Mesenchymal stem cell (in vitro differentiated cells and primary cell): ENCODE results near the gene BEGAIN.
A peak's percentile ranks its signal among the peaks of the same experiment; 100 is the strongest.

Source experiments
- DNase-seq: peaks from one replicate; pipeline ENCODE4 v3.0.0-alpha.2; 2013
- H2AFZ ChIP-seq: one replicate; pipeline ENCODE4 v1.6.1; 2013; ENCODE audit warnings: low read depth, mild to moderate bottlenecking, control low read depth, inconsistent platforms, low read length, moderate library complexity
- H2AK5ac ChIP-seq: 2 replicates; pipeline ENCODE4 v1.6.1; 2013; ENCODE audit warnings: low read length, moderate library complexity, mild to moderate bottlenecking, inconsistent platforms; ENCODE audit not compliant: severe bottlenecking
- H2BK120ac ChIP-seq: one replicate; pipeline ENCODE4 v1.6.1; 2013; ENCODE audit warnings: low read depth, mild to moderate bottlenecking, inconsistent platforms, low read length, moderate library complexity
- H2BK12ac ChIP-seq, 2 experiments: one replicate each; pipeline ENCODE4 v1.6.1; 2013; ENCODE audit warnings: inconsistent platforms in 2 of 2, low read length in 2 of 2, mild to moderate bottlenecking in 2 of 2, moderate library complexity in 2 of 2, control low read depth in 1 of 2
- H2BK15ac ChIP-seq: one replicate; pipeline ENCODE4 v1.6.1; 2013; ENCODE audit warnings: mild to moderate bottlenecking, low read depth, inconsistent platforms; ENCODE audit not compliant: poor library complexity, severe bottlenecking
- H2BK5ac ChIP-seq: 2 replicates; pipeline ENCODE4 v1.6.1; 2013; ENCODE audit warnings: low read depth, mild to moderate bottlenecking, low read length, control low read depth, inconsistent platforms; ENCODE audit not compliant: poor library complexity, severe bottlenecking
- H3K14ac ChIP-seq, 2 experiments: one replicate each; pipeline ENCODE4 v1.6.1; 2013; ENCODE audit warnings: inconsistent platforms in 2 of 2, low read length in 2 of 2, control low read depth in 1 of 2, mild to moderate bottlenecking in 1 of 2, moderate library complexity in 1 of 2
- H3K18ac ChIP-seq, 2 experiments: one replicate each; pipeline ENCODE4 v1.6.1; 2013; ENCODE audit warnings: inconsistent platforms in 2 of 2, low read length in 2 of 2, control low read depth in 1 of 2, low read depth in 1 of 2, mild to moderate bottlenecking in 1 of 2
- H3K23ac ChIP-seq, 2 experiments: one replicate each; pipeline ENCODE4 v1.6.1; 2013; ENCODE audit warnings: inconsistent platforms in 2 of 2, low read length in 2 of 2, mild to moderate bottlenecking in 2 of 2, moderate library complexity in 2 of 2, control low read depth in 1 of 2
- H3K27ac ChIP-seq: 2 replicates; pipeline ENCODE4 v1.5.1; 2013; ENCODE audit warnings: mild to moderate bottlenecking, moderate library complexity, low read length, control low read depth, inconsistent platforms; ENCODE audit not compliant: poor library complexity, severe bottlenecking
- H3K27me3 ChIP-seq, 2 experiments: 2 replicates each; pipeline versions ENCODE4 v1.6.1 to v1.7.0; 2013; ENCODE audit warnings: low read length in 2 of 2, mild to moderate bottlenecking in 2 of 2, moderate library complexity in 2 of 2, control low read depth in 1 of 2, inconsistent platforms in 1 of 2; ENCODE audit not compliant: control insufficient read depth in 1 of 2, insufficient read depth in 1 of 2
- H3K36me3 ChIP-seq, 2 experiments: 2 replicates each; pipeline versions ENCODE4 v1.6.1 to v1.7.0; 2013; ENCODE audit warnings: low read length in 2 of 2, control low read depth in 1 of 2, inconsistent platforms in 1 of 2, low read depth in 1 of 2, mild to moderate bottlenecking in 1 of 2; ENCODE audit not compliant: insufficient read depth in 2 of 2, control insufficient read depth in 1 of 2
- H3K4ac ChIP-seq, 2 experiments: one replicate each; pipeline ENCODE4 v1.6.1; 2013; ENCODE audit warnings: inconsistent platforms in 2 of 2, low read length in 2 of 2, mild to moderate bottlenecking in 2 of 2, moderate library complexity in 2 of 2, control low read depth in 1 of 2, low read depth in 1 of 2
- H3K4me1 ChIP-seq: 2 replicates; pipeline ENCODE4 v1.6.1; 2013; ENCODE audit warnings: low read depth, low read length, control low read depth; ENCODE audit not compliant: control insufficient read depth, insufficient read depth
- H3K4me2 ChIP-seq: 2 replicates; pipeline ENCODE4 v1.6.1; 2013; ENCODE audit warnings: low read length, mild to moderate bottlenecking, inconsistent platforms; ENCODE audit not compliant: poor library complexity, severe bottlenecking
- H3K4me3 ChIP-seq, 2 experiments: 2 replicates each; pipeline versions ENCODE4 v1.5.1 to v1.7.0; 2013; ENCODE audit warnings: low read length in 2 of 2, mild to moderate bottlenecking in 2 of 2, control low read depth in 1 of 2, low read depth in 1 of 2; ENCODE audit not compliant: insufficient read depth in 1 of 2
- H3K79me1 ChIP-seq: replicated peaks from 2 replicates; pipeline ENCODE4 v1.6.1; 2013; ENCODE audit warnings: mild to moderate bottlenecking, control low read depth, low read length, inconsistent platforms; ENCODE audit not compliant: poor library complexity, severe bottlenecking
- H3K9ac ChIP-seq: 2 replicates; pipeline ENCODE4 v1.7.0; 2013; ENCODE audit warnings: mild to moderate bottlenecking, low read length, moderate library complexity
- H3K9me3 ChIP-seq: 2 replicates; pipeline ENCODE4 v1.7.0; 2013; ENCODE audit warnings: mild to moderate bottlenecking, low read length; ENCODE audit not compliant: control insufficient read depth
- H4K8ac ChIP-seq: one replicate; pipeline ENCODE4 v1.6.1; 2013; ENCODE audit warnings: inconsistent platforms, mild to moderate bottlenecking, low read length, moderate library complexity
- H4K91ac ChIP-seq: one replicate; pipeline ENCODE4 v1.6.1; 2013; ENCODE audit warnings: mild to moderate bottlenecking, low read length, inconsistent platforms
- WGBS: methylation state at CpG from one replicate; pipeline ENCODE4 v1.1.7; 2013; ENCODE audit warnings: mixed read lengths; 5-methylcytosine and 5-hydroxymethylcytosine counted together

BEGAIN gene

GRCh38 chr14:100568998-100569733 lies 18.1 kb downstream of the BEGAIN start:
- no peak overlapping the region for H2BK12ac ChIP-seq
- H3K9ac ChIP-seq, result no peak overlapping the region
- no peak overlapping the region for H3K14ac ChIP-seq
- H3K27me3 ChIP-seq, result peaks cover 37 to 86% of the 10 kb centered on the region in 2 experiments
- H3K79me1 ChIP-seq, result peaks cover 16% of the 10 kb centered on the region
- no peak overlapping the region for H4K8ac ChIP-seq
- no peak overlapping the region for H2AK5ac ChIP-seq
- H3K36me3 ChIP-seq, result peaks cover 0 to 13% of the 10 kb centered on the region in 2 experiments
- H2BK15ac ChIP-seq, result no peak overlapping the region
- no peak overlapping the region for H4K91ac ChIP-seq
- peak overlapping the region in 1 of 2 experiments; percentile 97 for H3K23ac ChIP-seq
- no peak overlapping the region for H3K18ac ChIP-seq
- no peaks in the 10 kb centered on the region for H3K9me3 ChIP-seq
- H2BK5ac ChIP-seq, result no peak overlapping the region
- peaks cover 19% of the 10 kb centered on the region for H3K4me1 ChIP-seq
- peak overlapping the region; percentile 91 for H3K4me2 ChIP-seq
- H2BK120ac ChIP-seq, result no peak overlapping the region
- no peak overlapping the region for H2AFZ ChIP-seq
- no peak overlapping the region for H3K27ac ChIP-seq
- 7% methylated on average over 31 of the region's 45 CpGs for WGBS
- no peak overlapping the region for H3K4ac ChIP-seq
- H3K4me3 ChIP-seq, result peak overlapping the region in 1 of 2 experiments; percentile 72
- no peak for DNase-seq

- Histone ChIP-seq H3K14ac (no peak overlapping the region), H2BK15ac (no peak overlapping the region), H4K8ac (no peak overlapping the region), H3K9me3 (no peaks in the 10 kb centered on the region), H4K91ac (no peak overlapping the region), H3K36me3 (peaks cover 0 to 16% of the 10 kb centered on the region in 2 experiments), H3K4ac (no peak overlapping the region), H2BK120ac (no peak overlapping the region), H2BK12ac (no peak overlapping the region), H2BK5ac (no peak overlapping the region), H3K23ac (no peak overlapping the region), H3K18ac (no peak overlapping the region), H2AFZ (no peak overlapping the region), H2AK5ac (no peak overlapping the region), H3K4me1 (peaks cover 19% of the 10 kb centered on the region), H3K27ac (no peak overlapping the region), H3K79me1 (peaks cover 16% of the 10 kb centered on the region), H3K4me3 (peak overlapping the region in 1 of 2 experiments; percentile 72), H3K9ac (no peak overlapping the region), H3K27me3 (peaks cover 31 to 85% of the 10 kb centered on the region in 2 experiments), H3K4me2 (peak overlapping the region; percentile 91)
- WGBS, result 2% methylated on average over 93 of the region's 100 CpGs
- no peak for DNase-seq
These were observed 18.8 kb downstream of the BEGAIN start for GRCh38 chr14:100568164-100568997.

- H2AFZ ChIP-seq, result no peak overlapping the region
- no peak overlapping the region for H2BK120ac ChIP-seq
- H3K14ac ChIP-seq, result no peak overlapping the region
- H2BK5ac ChIP-seq, result no peak overlapping the region
- peaks cover 28 to 88% of the 10 kb centered on the region in 2 experiments for H3K27me3 ChIP-seq
- peak overlapping the region; percentile 91 for H3K4me2 ChIP-seq
- 4% methylated on average over 36 of the region's 42 CpGs for WGBS
- no peak overlapping the region for H2BK12ac ChIP-seq
- no peak overlapping the region for H2AK5ac ChIP-seq
- H3K9me3 ChIP-seq, result no peaks in the 10 kb centered on the region
- H3K79me1 ChIP-seq, result peaks cover 18% of the 10 kb centered on the region
- no peak overlapping the region for H3K4ac ChIP-seq
- no peak overlapping the region for H2BK15ac ChIP-seq
- H3K23ac ChIP-seq, result no peak overlapping the region
- H3K36me3 ChIP-seq, result peaks cover 0 to 19% of the 10 kb centered on the region in 2 experiments
- H3K27ac ChIP-seq, result no peak overlapping the region
- DNase-seq, result no peak
- H4K8ac ChIP-seq, result no peak overlapping the region
- no peak overlapping the region for H3K9ac ChIP-seq
- peaks cover 19% of the 10 kb centered on the region for H3K4me1 ChIP-seq
- H3K18ac ChIP-seq, result no peak overlapping the region
- H3K4me3 ChIP-seq, result peak overlapping the region in 1 of 2 experiments; percentile 72
- H4K91ac ChIP-seq, result no peak overlapping the region
These were observed 19.4 kb downstream of the BEGAIN start for GRCh38 chr14:100567877-100568163.
